K562 (cell line): ENCODE data around the gene FRMD4A. TPM values are rescaled to one million over a fixed set of nuclear protein-coding genes. Genes with fewer than 3 reads are reported as not detected.

Source experiments
- ATAC-seq: fragments of 200-7000 bp; cut with Tn5 transposase; 3 replicates; pipeline ENCODE4 v1.9.1; 2020; ENCODE audit warnings: moderate library complexity
- BruUV-seq: library from RNA; stranded (reverse); fragments of 400-500 nt; replicated peaks from 2 replicates; lab custom pipeline; 2021; lab: Mats Ljungman, UMichigan
- CTCF ChIA-PET: fragments of 300-600 bp; formaldehyde crosslinking; extraction: SDS; loops from one replicate; lab custom pipeline; 2021; ENCODE audit warnings: low intra/inter-chr PET ratio; lab: Yijun Ruan, JAX
- POLR2A ChIA-PET: fragments of 300-600, 350-650 bp; sonication (Branson Sonifier 250); formaldehyde crosslinking; extraction: SDS; loops from one replicate; lab custom pipeline; 2021; ENCODE audit warnings: antibody characterized with exemption, inconsistent platforms; lab: Yijun Ruan, JAX
- DNase-seq, 4 experiments: peaks; one replicate each; pipeline versions ENCODE4 v3.0.0 to v3.0.0-alpha.2; 2011 to 2018; ENCODE audit warnings: low spot score in 3 of 4, mixed read lengths in 3 of 4; ENCODE audit errors: extremely low read depth in 1 of 4
- FAIRE-seq: peaks from 2 replicates; lab custom pipeline; 2011; peaks lifted over from hg19 to GRCh38; lab: Jason Lieb, UNC
- H2AFZ ChIP-seq: 2 replicates; pipeline ENCODE4 v1.6.0; 2011; ENCODE audit warnings: low read depth, low read length, control low read depth, inconsistent platforms
- H3K27ac ChIP-seq: fragments of 200-600 bp; 3 replicates; pipeline ENCODE4 v1.8.0; 2011; ENCODE audit warnings: low read depth, mild to moderate bottlenecking, control low read depth, inconsistent platforms, low read length, moderate library complexity, mixed read lengths; ENCODE audit errors: extremely low read depth
- H3K27me3 ChIP-seq, 2 experiments: fragments of 300-600 bp in 1 of 2; 2 replicates in 1 of 2; 3 replicates in 1 of 2; pipeline versions ENCODE4 v1.6.0 to v1.8.0; 2011; ENCODE audit warnings: inconsistent platforms in 2 of 2, low read length in 2 of 2, mild to moderate bottlenecking in 1 of 2, mixed read lengths in 1 of 2, moderate library complexity in 1 of 2; ENCODE audit not compliant: control insufficient read depth in 2 of 2, insufficient read depth in 2 of 2
- H3K36me3 ChIP-seq: fragments of 300-600 bp; 3 replicates; pipeline ENCODE4 v1.8.0; 2011; ENCODE audit warnings: mild to moderate bottlenecking, low read length, inconsistent platforms; ENCODE audit not compliant: control insufficient read depth, insufficient read depth
- H3K4me1 ChIP-seq, 2 experiments: fragments of 200-600 bp in 1 of 2; replicated peaks in 1 of 2; 2 replicates in 1 of 2; 3 replicates in 1 of 2; pipeline versions ENCODE4 v1.5.1 to v1.8.0; 2011; ENCODE audit warnings: inconsistent platforms in 2 of 2, low read length in 2 of 2, mild to moderate bottlenecking in 1 of 2, mixed read lengths in 1 of 2, moderate library complexity in 1 of 2; ENCODE audit not compliant: control insufficient read depth in 2 of 2, insufficient read depth in 2 of 2
- H3K4me2 ChIP-seq: 2 replicates; pipeline ENCODE4 v1.6.1; 2011; ENCODE audit warnings: low read length, control low read depth, inconsistent platforms, mixed read lengths; ENCODE audit not compliant: insufficient read depth
- H3K4me3 ChIP-seq: fragments of 200-600 bp; sonication (generic), shearing (Covaris generic); 2 replicates; pipeline ENCODE4 v1.5.1; 2016; ENCODE audit warnings: control low read depth, inconsistent platforms
- H3K79me2 ChIP-seq: fragments of 200-600 bp; 3 replicates; pipeline ENCODE4 v1.8.0; 2011; ENCODE audit warnings: low read length, inconsistent platforms; ENCODE audit not compliant: control insufficient read depth, insufficient read depth
- H3K9ac ChIP-seq, 2 experiments: 2 replicates each; pipeline versions ENCODE4 v1.6.0 to v1.6.1; 2011; ENCODE audit warnings: low read depth in 2 of 2, low read length in 2 of 2, control low read depth in 1 of 2, inconsistent platforms in 1 of 2, mild to moderate bottlenecking in 1 of 2, mixed read lengths in 1 of 2; ENCODE audit not compliant: insufficient read depth in 1 of 2
- H3K9me1 ChIP-seq: one replicate; pipeline ENCODE4 v1.6.0; 2011; ENCODE audit warnings: inconsistent platforms, mild to moderate bottlenecking, low read length, moderate library complexity; ENCODE audit not compliant: control insufficient read depth, insufficient read depth
- H3K9me3 ChIP-seq: replicated peaks from 2 replicates; pipeline ENCODE4 v1.5.1; 2011; ENCODE audit warnings: low read depth, low read length, inconsistent platforms; ENCODE audit not compliant: control insufficient read depth, insufficient read depth
- H4K20me1 ChIP-seq: replicated peaks from 2 replicates; pipeline ENCODE4 v1.6.1; 2011; ENCODE audit warnings: low read length, inconsistent platforms, mixed read lengths; ENCODE audit not compliant: control insufficient read depth, insufficient read depth
- CHCHD3 ChIP-seq: fragments of 250-450 bp; sonication (Bioruptor Pico); IDR thresholded peaks from 2 replicates; pipeline ENCODE4 v2.1.2; 2022; ENCODE audit warnings: mild to moderate bottlenecking
- KLF13 ChIP-seq: fragments of 450-650 bp; IDR thresholded peaks from 2 replicates; pipeline ENCODE4 v1.6.1; 2016; ENCODE audit warnings: missing genetic modification characterization, low read depth, mild to moderate bottlenecking, missing compliant biosample characterization, moderate library complexity, borderline replicate concordance
- NCOA2 ChIP-seq, 2 experiments: fragments of 450-650 bp; IDR thresholded peaks; 2 replicates each; pipeline ENCODE4 v1.6.1; 2018; ENCODE audit warnings: mild to moderate bottlenecking in 2 of 2, moderate library complexity in 1 of 2; ENCODE audit not compliant: partially characterized antibody in 2 of 2
- THRA ChIP-seq: fragments of 450-650 bp; IDR thresholded peaks from 2 replicates; pipeline ENCODE4 v1.6.1; 2017; ENCODE audit warnings: mild to moderate bottlenecking, moderate library complexity
- TOE1 ChIP-seq, 2 experiments: fragments of 450-650 bp in 1 of 2; sonication (generic) in 1 of 2; formaldehyde crosslinking in 1 of 2; IDR thresholded peaks; 2 replicates each; pipeline versions ENCODE4 v1.7.1 to v1.8.0; 2016 to 2022; ENCODE audit warnings: borderline replicate concordance in 2 of 2, mild to moderate bottlenecking in 2 of 2, antibody characterized with exemption in 1 of 2, inconsistent platforms in 1 of 2, low read depth in 1 of 2, missing genetic modification reagents in 1 of 2, moderate library complexity in 1 of 2
- ZKSCAN8 ChIP-seq: fragments of 200-800 bp; sonication (Bioruptor generic); IDR thresholded peaks from 2 replicates; pipeline ENCODE4 v1.6.1; 2016; ENCODE audit warnings: missing genetic modification characterization, missing compliant biosample characterization
- WGBS: fragments of 100-300 bp; shearing (Covaris generic); methylation state at CpG from one replicate; pipeline ENCODE4 v1.1.6; 2016; ENCODE audit warnings: low coverage, mixed read lengths; ENCODE audit not compliant: insufficient coverage; ENCODE audit errors: missing lambda C conversion rate; 5-methylcytosine and 5-hydroxymethylcytosine counted together
- in situ Hi-C: fragments of 300-500 bp; cut with MboI; formaldehyde crosslinking; loops from 4 replicates; pipeline ENCODE4 v1.15.0; 2018; ENCODE audit warnings: inconsistent platforms, mixed read lengths
- intact Hi-C: fragments of 100-400 bp; cut with micrococcal nuclease; formaldehyde crosslinking; loops from 2 replicates; pipeline ENCODE4 v1.14.2; 2022
- polyA plus RNA-seq, 8 experiments: library from polyadenylated mRNA; depleted of rRNA in 4 of 8; stranded (reverse) in 5 of 8; unstranded in 3 of 8; fragments of >200 nt; fragmentation: Nextera tagmentation in 2 of 8; fragmentation: Illumina TruSeq in 1 of 8; extraction: Ambion mirVana in 2 of 8; extraction: Trizol in 1 of 8; gene quantifications; 2 replicates each; pipeline versions ENCODE4 v1.2.1 to v1.2.3, GENCODE V29; 2011 to 2014; ENCODE audit warnings: inconsistent platforms in 1 of 8, missing spikeins in 1 of 8
- total RNA-seq, 7 experiments: library from RNA; depleted of rRNA in 6 of 7; stranded (reverse); fragments of >200 nt in 6 of 7; fragmentation: Illumina TruSeq in 2 of 7; extraction: Trizol in 2 of 7; gene quantifications; 2 replicates each; pipeline versions ENCODE4 v1.2.1 to v1.2.3, GENCODE V29; 2011 to 2021; ENCODE audit warnings: low replicate concordance in 1 of 7
- TF ChIP-seq, protein P1 (sequence below): sonication (generic); formaldehyde crosslinking; IDR thresholded peaks from 2 replicates; pipeline ENCODE4 v1.8.0; 2022; ENCODE audit warnings: mild to moderate bottlenecking, missing genetic modification reagents

FRMD4A gene
- total and polyA plus RNA-seq, 9 of the 15 experiments (the other 6 are each of a cell fraction or from before 2014, with no cell fraction given): 0.80 to 5.2 (median 3.0) TPM

DNA sequence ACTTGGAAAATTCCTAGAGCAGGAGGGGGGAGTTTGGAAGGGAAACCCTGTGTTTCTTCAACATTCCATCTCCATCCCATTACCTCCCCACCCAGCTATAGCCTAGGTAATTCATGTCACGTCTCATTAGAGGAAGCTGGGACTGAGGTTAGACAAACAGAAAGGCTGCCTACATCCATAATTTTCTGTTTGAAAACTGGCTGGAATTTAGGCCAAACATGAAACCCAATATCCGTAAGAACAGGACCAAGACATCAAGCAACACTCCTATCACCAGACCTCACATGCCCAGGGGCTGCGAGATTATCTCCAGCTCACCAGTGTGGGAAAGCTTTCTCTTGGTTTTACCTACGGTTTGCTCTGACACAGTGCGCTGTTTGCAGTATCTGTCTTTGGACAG is 316.3 kb downstream of the FRMD4A start:
- Histone ChIP-seq H4K20me1 (no peaks in the 10 kb centered on the region), H3K4me3 (no peak overlapping the region), H3K9me3 (no peaks in the 10 kb centered on the region), H3K4me1 (no peaks in the 10 kb centered on the region), H3K4me2 (no peak overlapping the region), H3K36me3 (no peaks in the 10 kb centered on the region), H3K27me3 (peaks cover 4 to 33% of the 10 kb centered on the region in 2 experiments; a peak in 4 of 5 replicates)
- FAIRE-seq: no peak
- 0% methylated on average over 5 of the region's 5 CpGs for WGBS
- CTCF ChIA-PET: no interaction called here
- intact Hi-C loops: no loop called here
- TF ChIP-seq, protein P1, sequence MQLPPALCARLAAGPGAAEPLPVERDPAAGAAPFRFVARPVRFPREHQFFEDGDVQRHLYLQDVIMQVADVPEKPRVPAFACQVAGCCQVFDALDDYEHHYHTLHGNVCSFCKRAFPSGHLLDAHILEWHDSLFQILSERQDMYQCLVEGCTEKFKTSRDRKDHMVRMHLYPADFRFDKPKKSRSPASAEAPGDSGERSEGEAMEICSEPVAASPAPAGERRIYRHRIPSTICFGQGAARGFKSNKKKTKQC (CRISPR knock-in tag): no peak
- TF ChIP-seq ZKSCAN8 (CRISPR knock-in tag) (no peak), NCOA2 (IDR thresholded peaks at IDR 0.05; ENCODE audit: partially characterized antibody in 2 of 2) (no peak), TOE1 (IDR thresholded peaks at IDR 0.05; ENCODE audit: borderline replicate concordance) (no peak), TOE1 (CRISPR knock-in tag; IDR thresholded peaks at IDR 0.05; ENCODE audit: borderline replicate concordance, low read depth) (no peak), THRA (no peak), KLF13 (no peak), CHCHD3 (CRISPR knock-in tag) (no peak)
- TF ChIP-seq, all 486 proteins: peak for 0
- H3K27ac ChIP-seq: no peak overlapping the region
- no peak for ATAC-seq
- no peaks in the 10 kb centered on the region for H3K79me2 ChIP-seq
- no peak for DNase-seq
- no TSS peak for BruUV-seq
- H2AFZ ChIP-seq: no peak overlapping the region
- H3K9ac ChIP-seq: no peak overlapping the region
- in situ Hi-C loops: no loop called here
- no peaks in the 10 kb centered on the region for H3K9me1 ChIP-seq
- POLR2A ChIA-PET: no interaction called here
